ENCODE results near the gene FCGR2B.
"Not testable (repeated sequence)": the region's sequence is repeated elsewhere in the genome, so short reads cannot be mapped to it uniquely, and the experiment has no call there.

Gene FCGR2B

DNA sequence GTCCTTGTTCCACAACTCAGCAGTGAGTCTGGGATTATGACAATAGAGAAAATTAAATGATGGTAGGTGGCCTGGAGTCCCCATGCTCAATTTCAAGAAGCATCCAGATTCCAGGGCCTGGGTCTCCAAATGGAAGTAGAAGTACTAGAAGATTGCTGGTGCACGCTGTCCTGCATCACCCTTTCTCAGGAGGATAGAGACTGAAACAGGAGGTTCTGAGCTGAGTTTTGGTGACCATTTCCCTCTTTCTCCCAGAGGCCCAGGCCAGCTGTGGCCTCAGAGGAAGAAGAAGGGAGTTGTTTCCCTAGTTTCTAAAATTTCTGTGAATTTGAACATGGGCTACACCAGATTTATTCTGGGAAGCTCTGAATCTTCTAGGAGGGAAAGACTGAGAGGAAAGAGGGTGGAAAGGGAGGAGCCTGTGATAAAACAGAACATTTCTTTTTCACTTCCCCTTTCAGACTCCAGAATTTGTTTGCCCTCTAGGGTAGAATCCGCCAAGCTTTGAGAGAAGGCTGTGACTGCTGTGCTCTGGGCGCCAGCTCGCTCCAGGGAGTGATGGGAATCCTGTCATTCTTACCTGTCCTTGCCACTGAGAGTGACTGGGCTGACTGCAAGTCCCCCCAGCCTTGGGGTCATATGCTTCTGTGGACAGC is at the start of gene FCGR2B:
FCGR2B (plus strand) TSS at position 460 of the 656 bp plus-strand sequence; CDS start at position 559, 99 bp downstream.
- DNase-seq: not testable (repeated sequence)

DNA sequence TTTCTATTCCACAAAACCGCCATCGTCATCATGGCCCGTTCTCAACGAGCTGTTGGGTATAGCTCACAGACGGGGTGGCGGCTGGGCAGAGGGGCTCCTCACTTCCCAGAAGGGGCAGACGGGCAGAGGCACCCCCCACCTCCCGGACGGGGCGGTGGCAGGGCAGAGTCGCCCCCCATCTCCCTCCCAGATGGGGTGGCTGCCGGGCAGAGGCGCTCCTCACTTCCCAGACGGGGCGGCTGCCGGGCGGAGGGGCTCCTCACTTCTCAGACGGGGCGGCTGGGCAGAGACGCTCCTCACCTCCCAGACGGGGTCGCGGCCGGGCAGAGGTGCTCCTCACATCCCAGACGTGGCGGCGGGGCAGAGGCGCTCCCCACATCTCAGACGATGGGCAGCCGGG is 46.5 kb upstream of the FCGR2B start:
- not testable (repeated sequence) for DNase-seq

DNA sequence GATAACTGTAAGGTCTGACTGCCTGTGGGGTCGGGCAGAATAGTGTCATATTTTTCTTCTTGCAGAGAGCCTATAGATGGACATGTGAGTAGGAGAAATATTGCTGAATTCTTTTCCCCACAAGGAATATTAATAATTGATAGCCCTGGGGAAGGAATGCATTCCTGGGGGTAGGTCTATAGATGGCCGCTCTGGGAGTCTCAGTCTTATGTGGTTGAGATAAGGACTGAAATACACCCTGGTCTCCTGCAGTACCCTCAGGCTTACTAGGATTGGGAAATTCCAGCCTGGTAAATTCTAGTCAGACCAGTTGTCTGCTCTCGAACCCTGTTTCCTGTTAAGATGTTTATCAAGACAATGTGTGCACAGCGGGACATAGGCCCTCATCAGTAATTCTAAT is 44.4 kb upstream of the FCGR2B start:
- DNase-seq: not testable (repeated sequence)

GRCh38 chr1:161620399-161620798 is 42.5 kb upstream of the FCGR2B start:
- DNase-seq: not testable (repeated sequence)

GRCh38 chr1:161621181-161622000 is 41.6 kb upstream of the FCGR2B start:
- peak in 1 of 2 experiments; percentile 9 for DNase-seq

- not testable (repeated sequence) for DNase-seq
Measured at GRCh38 chr1:161622054-161622453, 40.9 kb upstream of the FCGR2B start.

DNA sequence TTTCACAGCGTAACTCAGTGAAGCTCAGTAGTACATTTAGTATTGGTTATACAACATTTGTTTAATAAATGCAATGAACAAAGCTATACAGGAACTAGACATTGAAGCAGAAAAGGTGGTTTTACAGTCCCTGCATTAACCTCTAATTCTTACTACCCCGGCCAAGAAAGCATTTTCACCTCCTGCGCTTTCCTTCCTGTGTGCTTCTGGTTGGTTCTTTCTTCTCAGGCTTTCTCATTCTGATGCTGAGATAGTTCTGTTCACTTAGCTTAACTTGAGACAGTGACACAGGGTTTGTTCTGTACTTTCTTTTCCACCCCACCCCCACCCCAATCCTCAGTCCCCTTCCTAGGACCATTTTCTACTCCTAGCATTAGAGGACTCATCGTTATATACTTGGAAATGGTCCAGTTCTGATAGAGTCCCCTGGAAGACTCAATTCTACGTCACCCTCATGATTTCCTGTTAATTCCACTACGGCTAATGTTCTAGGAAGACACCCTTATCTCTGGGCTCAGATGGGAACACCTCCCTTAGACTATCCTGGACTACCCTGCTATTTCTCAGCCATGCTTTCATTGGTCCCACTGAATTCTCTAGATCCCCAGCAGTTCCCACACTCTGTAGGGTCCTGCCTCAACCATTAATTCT is 39.4 kb upstream of the FCGR2B start:
- not testable (repeated sequence) for DNase-seq

GRCh38 chr1:161624605-161625004 is 38.3 kb upstream of the FCGR2B start:
- DNase-seq: not testable (repeated sequence)

GRCh38 chr1:161626445-161627146 is 36.3 kb upstream of the FCGR2B start:
- DNase-seq: not testable (repeated sequence)

DNA sequence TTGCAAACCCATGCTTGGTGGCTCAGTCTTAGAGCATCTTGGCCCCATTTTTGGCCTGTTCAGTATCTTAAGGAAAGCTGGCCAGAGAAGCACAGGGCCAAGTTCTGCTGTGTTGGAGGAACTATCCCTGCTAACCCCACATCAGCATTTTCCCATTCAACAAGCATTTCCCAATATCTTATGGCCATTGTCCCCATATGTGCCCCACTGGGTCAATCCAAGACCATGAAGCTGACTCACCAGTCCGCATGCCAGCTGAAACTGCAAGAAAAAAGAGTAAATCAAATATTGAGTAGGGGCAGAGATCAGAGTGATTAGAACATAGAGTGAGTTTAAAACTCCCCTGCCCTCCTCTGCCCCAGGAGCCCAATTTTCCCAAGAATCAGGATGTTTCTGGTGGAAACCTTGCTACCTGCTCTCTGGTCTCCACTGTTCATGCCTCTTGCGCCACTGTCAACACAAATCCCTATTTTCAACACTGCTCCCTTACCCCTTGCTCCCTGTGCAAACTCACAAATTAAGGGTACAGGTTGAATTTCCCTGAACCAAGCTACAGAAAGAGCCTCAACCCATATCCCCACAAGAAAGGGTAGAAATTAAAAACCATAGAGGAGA is 32.7 kb upstream of the FCGR2B start:
- DNase-seq: not testable (repeated sequence)

DNA sequence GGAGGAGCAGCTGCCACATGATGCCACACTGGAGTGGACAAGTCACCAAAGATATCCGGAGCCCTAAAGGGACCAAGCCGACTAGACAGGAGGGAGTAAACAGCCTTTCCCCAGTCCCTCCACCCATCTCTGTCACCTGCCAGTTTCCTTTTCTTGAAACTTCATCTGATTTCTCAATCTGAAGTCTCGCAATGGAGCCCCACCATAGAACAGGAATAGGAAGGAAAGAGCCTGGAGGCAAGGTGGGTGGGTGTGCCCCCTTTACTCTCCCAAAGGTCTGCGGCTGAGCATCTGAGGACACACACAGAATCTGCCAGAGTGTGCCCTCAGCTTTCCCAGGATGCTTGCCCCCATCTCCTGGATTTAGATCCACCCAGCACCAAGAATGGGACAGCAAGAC is 31.9 kb upstream of the FCGR2B start, which contains the start of gene FCGR3B:
FCGR3B (minus strand) TSS at position 101 of the 400 bp plus-strand sequence; CDS start at position 19, 82 bp downstream.
- no peak for DNase-seq

- DNase-seq: not testable (repeated sequence)
Measured at GRCh38 chr1:161634993-161635392, 27.9 kb upstream of the FCGR2B start.

DNA sequence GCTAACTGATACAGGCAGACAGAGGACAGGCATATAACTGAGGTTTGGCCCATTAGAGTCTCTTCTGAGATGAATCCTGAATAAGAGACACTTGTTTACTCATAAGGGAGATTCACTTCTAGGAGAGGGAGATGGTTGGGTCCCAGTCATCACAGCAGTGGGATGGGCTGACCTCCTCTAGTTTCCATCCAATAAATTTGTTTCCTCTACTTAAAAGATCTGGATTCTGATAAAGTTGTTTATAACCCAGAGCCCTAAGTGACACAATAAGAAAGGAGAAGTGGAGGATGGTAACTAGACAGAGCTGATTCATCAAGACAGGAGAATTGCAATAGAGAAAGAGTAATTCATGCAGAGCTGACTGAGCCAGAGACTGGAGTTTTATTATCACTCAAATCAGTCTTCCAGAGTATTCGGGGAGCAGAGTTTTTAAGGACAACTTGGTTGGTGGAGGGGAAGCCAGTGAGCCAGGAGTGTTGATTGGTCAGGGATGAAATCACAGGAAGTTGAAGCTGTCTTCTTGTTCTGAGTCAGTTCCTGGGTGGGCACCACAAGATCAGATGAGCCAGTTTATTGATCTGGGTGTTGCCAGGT is 26.7 kb upstream of the FCGR2B start:
- not testable (repeated sequence) for DNase-seq

GRCh38 chr1:161636976-161637375 is 26.0 kb upstream of the FCGR2B start:
- DNase-seq: not testable (repeated sequence)

DNA sequence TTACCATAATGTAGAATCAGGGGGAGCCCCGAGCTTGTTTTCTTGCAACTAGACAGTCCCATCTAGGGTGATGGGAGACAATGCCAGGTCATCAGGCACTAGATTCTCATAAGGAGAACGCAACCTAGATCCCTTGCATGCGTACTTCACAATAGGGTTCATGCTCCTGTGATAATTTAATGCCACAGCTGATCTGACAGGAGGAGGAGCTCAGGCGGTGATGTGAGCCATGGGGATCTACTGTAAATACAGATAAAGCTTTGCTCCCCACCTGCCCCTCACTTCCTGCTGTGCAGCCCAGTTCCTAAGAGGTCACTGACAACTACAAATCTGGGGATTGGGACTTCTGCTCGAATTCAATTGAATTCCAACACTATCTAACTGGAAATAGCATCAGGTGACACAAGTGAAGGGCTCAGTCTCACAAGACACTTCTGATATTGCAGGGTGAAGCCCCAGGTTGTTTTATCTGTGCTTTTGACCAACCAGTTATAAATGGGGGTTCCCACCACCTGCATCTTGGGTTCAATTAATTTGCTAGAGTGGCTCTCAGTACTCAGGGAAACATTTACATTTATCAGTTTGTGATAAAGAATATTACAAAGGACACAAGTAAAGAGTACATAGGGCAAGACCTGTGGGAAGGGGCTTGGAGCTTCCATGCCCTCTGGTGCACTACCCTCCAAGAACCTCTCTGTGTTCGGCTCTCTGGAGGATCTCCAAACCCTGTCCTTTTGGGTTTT is 24.5 kb upstream of the FCGR2B start:
- not testable (repeated sequence) for DNase-seq

DNA sequence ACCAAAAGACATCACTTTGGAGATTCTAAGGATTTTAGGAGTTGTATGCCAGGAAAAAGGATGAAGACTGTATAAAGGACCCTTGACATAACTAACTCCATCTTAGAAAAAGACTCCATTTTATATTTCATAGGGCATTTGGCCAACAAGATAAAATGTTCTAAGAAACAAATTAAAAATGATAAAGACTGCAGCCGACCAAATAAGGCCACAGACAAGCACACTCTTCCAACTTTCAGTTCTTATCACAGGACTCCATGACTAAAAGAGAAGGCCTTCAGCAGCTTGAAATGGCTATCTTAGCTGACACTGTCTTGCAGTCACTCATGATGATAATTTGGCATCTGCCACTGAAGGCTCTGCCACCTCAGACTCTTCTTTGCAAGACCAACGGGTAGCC is 23.7 kb upstream of the FCGR2B start:
- DNase-seq: not testable (repeated sequence)

- DNase-seq: not testable (repeated sequence)
Measured at GRCh38 chr1:161642697-161643096, 20.2 kb upstream of the FCGR2B start.

DNA sequence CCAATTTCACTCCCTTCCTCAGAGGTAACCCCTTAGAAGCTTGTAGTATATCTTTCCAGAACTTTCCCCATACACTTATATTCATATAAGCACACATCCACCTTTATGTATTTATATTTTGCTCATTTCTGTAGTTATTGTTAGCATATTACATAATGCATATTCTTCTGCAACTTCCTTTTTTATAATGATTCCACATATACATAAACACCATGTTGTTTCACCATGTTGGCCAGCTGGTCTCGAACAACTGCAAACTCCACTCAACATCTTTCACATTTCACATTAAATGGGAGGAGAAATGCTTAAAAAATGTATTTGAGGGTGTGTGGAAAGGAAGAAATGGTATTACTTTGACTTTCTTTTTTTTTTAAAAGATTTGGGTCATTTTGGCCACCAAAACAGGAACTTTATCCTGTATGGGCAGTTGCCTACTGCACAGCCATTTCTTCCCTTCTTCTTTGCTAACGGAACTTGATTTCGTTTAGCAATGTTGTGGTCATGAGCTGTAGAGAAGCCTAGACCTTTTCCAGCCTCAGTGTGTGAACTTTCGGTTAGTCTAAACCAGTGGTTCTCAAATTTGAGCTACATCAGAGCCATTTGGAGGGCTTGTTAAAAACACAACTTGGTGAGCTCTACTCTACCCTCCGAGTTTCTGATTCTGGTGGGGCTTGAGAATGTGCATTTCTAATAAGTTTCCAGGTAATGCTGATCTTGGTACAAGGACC is 19.3 kb upstream of the FCGR2B start:
- DNase-seq: not testable (repeated sequence)

GRCh38 chr1:161644855-161645254 is 18.1 kb upstream of the FCGR2B start:
- DNase-seq: not testable (repeated sequence)
